ENCODE measurements around the gene RFT1. TPM values are rescaled to one million over a fixed set of nuclear protein-coding genes. Genes with fewer than 3 reads are reported as not detected.

RFT1 gene
- total RNA-seq, 4 donors from 2014 or later: 14.4 to 17.7 (median 16.2) TPM

DNA sequence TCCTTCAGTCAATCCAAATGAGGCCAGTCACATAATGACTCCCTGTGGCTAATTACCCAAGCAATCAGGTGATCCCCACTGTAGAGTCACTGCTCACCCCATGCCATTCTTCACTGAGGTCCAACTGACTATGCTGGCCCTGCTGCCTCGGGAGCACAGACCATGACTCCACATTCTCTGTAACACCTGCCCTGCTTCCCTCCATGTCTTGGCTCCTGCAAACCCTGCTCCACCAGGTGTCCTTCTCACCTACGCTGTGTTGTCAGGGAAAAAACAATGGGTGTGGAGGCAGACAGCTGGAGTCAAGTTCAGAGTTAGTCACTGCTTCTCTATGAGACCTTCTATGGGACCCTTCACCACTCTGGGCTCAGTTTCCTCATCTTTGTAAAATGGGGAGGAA, 78.3 kb downstream of the RFT1 start:
- Histone ChIP-seq H3K4me3 (replicated peaks in 1 of 3) (no peak overlapping the region), H3K36me3 (no peaks in the 10 kb centered on the region), H3K4me1 (peaks cover 0 to 2% of the 10 kb centered on the region in 2 donors), H3K27me3 (no peaks in the 10 kb centered on the region), H3K27ac (no peak overlapping the region), H3K9me3 (no peaks in the 10 kb centered on the region)
- intact Hi-C loops (cut with DNase I): no loop called here
- no peak for DNase-seq
- no peak for TF ChIP-seq POLR2A (IDR thresholded peaks at IDR 0.05)
- TF ChIP-seq, protein P1, sequence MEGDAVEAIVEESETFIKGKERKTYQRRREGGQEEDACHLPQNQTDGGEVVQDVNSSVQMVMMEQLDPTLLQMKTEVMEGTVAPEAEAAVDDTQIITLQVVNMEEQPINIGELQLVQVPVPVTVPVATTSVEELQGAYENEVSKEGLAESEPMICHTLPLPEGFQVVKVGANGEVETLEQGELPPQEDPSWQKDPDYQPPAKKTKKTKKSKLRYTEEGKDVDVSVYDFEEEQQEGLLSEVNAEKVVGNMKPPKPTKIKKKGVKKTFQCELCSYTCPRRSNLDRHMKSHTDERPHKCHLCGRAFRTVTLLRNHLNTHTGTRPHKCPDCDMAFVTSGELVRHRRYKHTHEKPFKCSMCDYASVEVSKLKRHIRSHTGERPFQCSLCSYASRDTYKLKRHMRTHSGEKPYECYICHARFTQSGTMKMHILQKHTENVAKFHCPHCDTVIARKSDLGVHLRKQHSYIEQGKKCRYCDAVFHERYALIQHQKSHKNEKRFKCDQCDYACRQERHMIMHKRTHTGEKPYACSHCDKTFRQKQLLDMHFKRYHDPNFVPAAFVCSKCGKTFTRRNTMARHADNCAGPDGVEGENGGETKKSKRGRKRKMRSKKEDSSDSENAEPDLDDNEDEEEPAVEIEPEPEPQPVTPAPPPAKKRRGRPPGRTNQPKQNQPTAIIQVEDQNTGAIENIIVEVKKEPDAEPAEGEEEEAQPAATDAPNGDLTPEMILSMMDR (IDR thresholded peaks at IDR 0.05): no peak
- 77 to 92% methylated on average over 2 of the region's 2 CpGs for WGBS, 2 donors

DNA sequence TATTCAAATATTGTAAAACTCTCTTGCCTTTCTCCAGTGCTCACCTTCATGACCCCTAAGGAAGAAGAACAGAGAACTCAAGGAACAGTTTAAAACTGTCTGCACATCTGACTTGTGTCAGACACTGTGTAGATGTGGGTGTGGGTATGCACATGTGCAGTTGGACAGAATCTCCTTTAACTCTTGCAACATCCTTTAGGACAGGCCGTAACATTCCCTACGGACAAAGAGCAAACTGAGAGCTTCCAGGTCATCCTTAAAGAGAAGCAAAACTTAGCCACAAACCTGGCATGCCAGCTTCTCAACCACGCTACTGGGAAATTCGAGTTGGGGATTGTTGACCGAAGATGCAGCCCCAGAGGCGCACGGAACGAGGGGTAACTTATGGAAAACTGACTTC, 80.2 kb downstream of the RFT1 start:
- Histone ChIP-seq H3K27ac (no peak overlapping the region), H3K36me3 (no peaks in the 10 kb centered on the region), H3K9me3 (no peaks in the 10 kb centered on the region), H3K27me3 (no peaks in the 10 kb centered on the region), H3K4me3 (replicated peaks in 1 of 3) (no peak overlapping the region), H3K4me1 (peaks cover 0 to 8% of the 10 kb centered on the region in 2 donors)
- no peak for DNase-seq
- intact Hi-C loops (cut with DNase I): no loop called here
- TF ChIP-seq, protein P1 (IDR thresholded peaks at IDR 0.05): no peak
- TF ChIP-seq POLR2A (IDR thresholded peaks at IDR 0.05): no peak
- 87 to 92% methylated on average over 8 of the region's 8 CpGs for WGBS, 2 donors

DNA sequence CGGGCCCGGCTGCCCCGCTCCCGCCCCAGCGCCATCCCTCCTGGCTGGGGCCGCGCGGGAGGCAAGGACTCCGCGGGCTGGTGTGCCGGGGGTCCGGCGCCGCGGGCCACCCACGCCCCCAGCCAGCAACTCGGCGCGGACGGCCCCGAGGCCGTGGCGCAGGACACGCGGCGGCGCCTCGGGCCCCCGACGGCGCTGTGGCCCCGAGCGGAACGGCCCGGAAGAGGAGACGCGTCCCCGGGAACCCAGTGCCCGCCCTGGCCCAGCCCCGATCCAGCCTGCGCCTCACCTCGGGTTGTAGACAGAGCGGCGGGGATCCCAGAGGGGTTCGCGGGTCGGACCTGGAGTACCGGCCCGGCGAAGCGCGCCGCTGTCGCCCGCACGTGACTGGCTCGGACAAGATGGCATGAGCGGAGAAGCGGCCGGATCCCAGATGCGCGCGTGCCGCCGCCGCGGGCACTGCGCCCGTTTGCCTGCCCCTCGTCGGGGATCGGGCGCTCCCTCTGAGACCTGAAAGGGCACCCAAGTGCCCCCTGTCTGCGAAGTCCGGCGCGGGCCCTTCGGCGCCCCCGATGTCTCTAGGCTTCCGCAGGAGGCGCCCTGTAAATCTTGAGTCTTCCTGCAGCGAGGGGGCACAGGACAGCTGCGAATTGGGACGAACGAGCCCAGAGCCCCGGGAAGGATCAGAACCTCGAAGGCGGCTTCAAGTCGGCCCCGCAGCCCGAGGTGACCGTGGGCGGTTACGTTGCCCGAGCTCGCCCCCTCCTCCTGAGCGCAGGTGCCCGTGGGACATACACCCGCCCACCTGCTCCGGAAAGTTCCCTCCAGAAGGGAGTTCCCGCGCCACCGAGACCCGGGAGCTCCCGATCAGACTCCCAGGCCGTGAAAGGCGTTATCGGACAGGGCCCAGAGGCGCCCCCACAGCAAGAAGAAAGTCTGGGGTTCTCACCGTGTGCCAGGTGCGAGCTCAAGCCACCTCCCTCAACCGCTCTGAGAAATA, 83.8 kb downstream of the RFT1 start:
- Histone ChIP-seq H3K4me1 (peaks cover 0 to 19% of the 10 kb centered on the region in 2 donors), H3K27ac (peak overlapping the region in 2 of 3 donors; percentile 14 to 91), H3K9me3 (no peaks in the 10 kb centered on the region), H3K4me3 (replicated peaks in 1 of 3) (peak overlapping the region in 2 of 3 donors; percentile 81 to 95), H3K27me3 (no peaks in the 10 kb centered on the region), H3K36me3 (no peaks in the 10 kb centered on the region)
- intact Hi-C loops (cut with DNase I): no loop called here
- WGBS, 2 donors: 2 to 17% methylated on average over 20 to 39 of the region's 113 CpGs
- peak in 1 of 2 donors; percentile 4 for TF ChIP-seq POLR2A (IDR thresholded peaks at IDR 0.05)
- TF ChIP-seq, protein P1 (IDR thresholded peaks at IDR 0.05): peak in 4 of 6 experiments; percentile 31 to 48 (median 38)
- peak; percentile 53 to 58 for DNase-seq

DNA sequence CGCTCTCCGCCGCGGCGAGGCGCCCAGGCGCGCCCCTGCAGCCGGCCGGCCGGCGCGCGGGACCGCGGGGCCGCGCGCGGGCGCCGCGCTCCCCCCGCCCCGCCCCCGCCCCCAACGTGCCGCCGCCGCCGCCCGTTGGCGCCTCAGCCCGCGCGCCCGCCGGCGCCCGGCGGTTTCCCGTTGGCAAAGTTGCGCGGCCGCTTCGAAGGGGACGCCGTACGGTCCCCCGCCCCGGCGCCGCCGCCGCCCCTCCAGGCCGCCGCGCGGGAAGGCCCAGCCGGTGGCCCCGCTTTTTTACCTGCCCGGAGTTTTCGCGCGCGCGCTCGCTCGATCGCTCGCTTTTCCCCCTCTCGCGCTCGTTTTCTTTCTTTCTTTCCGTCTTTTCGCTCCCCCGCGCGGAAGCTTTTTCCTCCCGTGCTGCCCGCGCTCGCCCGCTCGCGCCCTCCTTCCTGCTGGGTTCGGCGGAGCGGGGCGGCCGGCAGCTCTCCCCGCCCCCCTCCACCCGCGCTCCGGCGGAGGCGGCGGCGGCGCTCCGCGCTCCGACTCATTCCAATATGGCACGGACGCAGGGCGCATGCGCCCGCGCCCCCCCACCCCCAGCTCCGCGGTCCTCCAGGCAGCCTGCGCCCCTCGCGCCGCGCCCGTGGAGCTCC, 84.6 kb downstream of the RFT1 start, which contains the start of gene SFMBT1:
Gene SFMBT1 (minus strand): TSS at position 556 of the 653 bp plus-strand sequence. CDS start 76,945 bp downstream, outside the sequence.
- intact Hi-C loops (cut with DNase I): no loop called here

More for the DNA sequence above, 84.6 kb downstream of the RFT1 start, which contains the start of gene SFMBT1:
- peaks cover 0 to 19% of the 10 kb centered on the region in 2 donors for H3K4me1 ChIP-seq
- H3K27me3 ChIP-seq: no peaks in the 10 kb centered on the region
- H3K36me3 ChIP-seq: no peaks in the 10 kb centered on the region
- WGBS, 2 donors: 1 to 3% methylated on average over 31 to 77 of the region's 117 CpGs
- peak within 1 kb of the TSS; percentile 81 to 95 (median 84) for H3K4me3 ChIP-seq (replicated peaks in 1 of 3)
- H3K27ac ChIP-seq: peak within 1 kb of the TSS; percentile 68 to 91 (median 78)
- DNase-seq: peak; percentile 70 to 74
- TF ChIP-seq, protein P1 (IDR thresholded peaks at IDR 0.05): no peak
- peak in 1 of 2 donors; percentile 30 for TF ChIP-seq POLR2A (IDR thresholded peaks at IDR 0.05)
- no peaks in the 10 kb centered on the region for H3K9me3 ChIP-seq
